ENCODE measurements around the gene SHF. TPM values are rescaled to one million over a fixed set of nuclear protein-coding genes. Genes with fewer than 3 reads are reported as not detected.
A peak's percentile ranks its signal among the peaks of the same experiment; 100 is the strongest.

SHF gene
- total RNA-seq, 2 experiments from 2014 or later, result 11.8 to 12.5 TPM

DNA sequence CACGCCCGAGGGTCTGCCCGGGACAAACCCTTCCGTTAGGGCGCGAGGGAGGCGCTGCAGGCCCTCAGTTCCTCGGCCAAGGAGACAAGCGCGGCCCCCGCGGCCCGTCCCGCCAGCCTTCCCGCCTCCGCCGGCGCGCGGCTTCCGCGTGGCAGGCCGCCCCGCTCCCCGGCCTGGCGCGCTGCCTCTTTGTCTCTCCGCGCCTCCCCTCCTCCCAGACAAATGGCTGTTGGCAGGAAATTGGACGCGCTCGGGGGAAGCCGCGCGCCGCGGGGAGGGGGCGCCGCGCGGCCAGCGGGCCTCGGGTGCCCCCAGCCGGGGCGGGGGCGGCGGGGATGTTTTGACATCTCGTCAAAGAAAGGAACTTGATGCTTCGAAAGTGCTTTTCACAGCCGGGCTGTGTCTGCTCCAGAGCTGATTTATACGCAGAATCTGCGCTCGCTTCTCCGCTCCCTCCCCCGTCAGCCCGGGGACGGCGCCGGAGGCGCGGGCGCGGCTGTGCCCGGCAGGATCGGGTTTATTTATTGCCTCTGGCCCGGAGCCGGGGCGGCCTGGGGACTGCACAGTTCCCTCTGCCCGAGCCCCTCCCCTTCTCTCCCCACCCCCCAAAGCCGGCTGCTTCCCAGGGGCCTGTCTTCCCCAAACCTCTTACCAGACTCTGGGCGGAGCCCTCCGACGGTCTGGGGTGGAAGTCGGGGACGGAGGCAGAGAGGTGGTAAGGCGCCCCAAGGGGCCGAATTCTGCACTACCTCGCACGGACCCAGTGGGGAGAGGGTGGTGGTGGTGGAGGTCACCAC is 20.7 kb downstream of the SHF start:
- Mint-ChIP-seq H3K9me3 (no peaks in the 10 kb centered on the region), H3K27ac (peak overlapping the region; percentile 77), H3K36me3 (no peaks in the 10 kb centered on the region), H3K27me3 (no peaks in the 10 kb centered on the region), H3K4me1 (ENCODE audit: low read depth) (peaks cover 13% of the 10 kb centered on the region), H3K4me3 (peak overlapping the region; percentile 62)
- DNase-seq, result peak; percentile 92
- intact Hi-C loops (cut with micrococcal nuclease), result loop anchor here (1.0 to 2.0 kb wide), 4 partner anchors 21 to 235 kb away; a partner anchor contains a TSS
- ChIA-PET CTCF (interaction anchor here (0.6 to 2.7 kb wide), 15 partner anchors 11 to 288 kb away, joined by 3 to 22 read pairs (median 5); a partner anchor contains a TSS), POLR2A (interaction anchor here (0.6 to 1.9 kb wide), 5 partner anchors 13 to 234 kb away, joined by 3 to 9 read pairs (median 5); no protein-coding TSS in a partner anchor)

DNA sequence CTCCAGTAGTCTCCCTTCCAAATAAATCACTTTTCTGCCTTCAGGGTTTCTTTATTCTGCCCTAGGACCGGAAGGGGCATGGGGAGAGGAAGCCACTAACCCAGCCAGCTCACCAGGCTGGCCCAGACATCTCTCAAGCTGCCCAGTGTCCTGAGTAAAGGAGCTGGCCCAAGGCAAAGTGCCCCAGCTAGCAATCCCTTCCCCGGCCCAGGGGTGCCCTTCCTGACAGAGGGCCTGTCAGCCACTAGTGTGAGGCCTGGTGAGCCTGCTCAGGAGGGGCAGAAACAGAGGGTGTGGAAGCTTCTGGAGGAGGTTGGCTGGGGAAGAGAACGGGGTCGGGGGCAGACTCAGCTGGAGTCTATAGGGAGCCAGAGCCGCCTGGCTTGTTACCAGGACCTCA is 22.2 kb downstream of the SHF start:
- intact Hi-C loops (cut with micrococcal nuclease), result no loop called here
- no peaks in the 10 kb centered on the region for H3K36me3 Mint-ChIP-seq

DNA sequence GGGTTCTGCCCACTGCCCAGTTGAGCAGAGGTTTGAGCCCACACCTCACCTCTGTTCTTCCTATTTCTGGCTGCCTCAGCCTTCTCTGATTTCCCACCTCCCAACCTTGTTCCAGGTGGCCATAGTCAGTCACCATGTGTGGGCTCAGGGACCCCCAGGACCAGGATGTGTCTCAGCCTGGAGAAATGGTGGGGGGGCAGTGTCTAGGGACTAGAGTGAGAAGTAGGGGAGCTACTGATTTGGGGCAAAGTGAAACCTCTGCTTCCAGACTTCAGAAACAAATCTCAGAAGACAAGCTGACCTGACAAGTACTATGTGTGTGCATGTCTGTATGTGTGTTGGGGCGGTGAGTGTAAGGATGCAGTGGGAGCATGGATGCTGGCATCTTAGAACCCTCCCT is 22.9 kb downstream of the SHF start:
- peak overlapping the region; percentile 18 for H3K4me3 Mint-ChIP-seq
- H3K36me3 Mint-ChIP-seq, result no peaks in the 10 kb centered on the region
- intact Hi-C loops (cut with micrococcal nuclease), result no loop called here

More for the DNA sequence above, 22.2 kb downstream of the SHF start:
- Mint-ChIP-seq H3K4me1 (ENCODE audit: low read depth) (peaks cover 13% of the 10 kb centered on the region), H3K4me3 (peak overlapping the region; percentile 73), H3K27ac (peak overlapping the region; percentile 78), H3K27me3 (no peaks in the 10 kb centered on the region), H3K9me3 (no peaks in the 10 kb centered on the region)
- ChIA-PET POLR2A (interaction anchor here (0.6 kb wide), 1 partner anchor 33 kb away, joined by 4 read pairs; no protein-coding TSS in a partner anchor), CTCF (interaction anchor here (1.0 to 3.2 kb wide), 5 partner anchors 13 to 112 kb away, joined by 3 to 48 read pairs (median 3); no protein-coding TSS in a partner anchor)
- no peak for DNase-seq

DNA sequence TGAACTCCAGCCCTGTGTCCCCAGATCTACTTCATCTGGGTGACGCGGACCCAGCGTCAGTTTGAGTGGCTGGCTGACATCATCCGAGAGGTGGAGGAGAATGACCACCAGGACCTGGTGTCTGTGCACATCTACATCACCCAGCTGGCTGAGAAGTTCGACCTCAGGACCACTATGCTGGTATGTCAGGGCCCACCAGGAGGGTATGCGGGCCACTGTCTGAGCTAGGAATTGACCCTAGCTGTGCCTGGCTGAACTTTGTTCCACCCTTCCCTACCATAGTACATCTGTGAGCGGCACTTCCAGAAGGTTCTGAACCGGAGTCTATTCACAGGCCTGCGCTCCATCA is 24.3 kb downstream of the SHF start:
- POLR2A ChIA-PET, result interaction anchor here (0.6 to 1.9 kb wide), 6 partner anchors 24 to 239 kb away, joined by 3 to 9 read pairs (median 4); partner anchors contain the start of gene SHF
- Mint-ChIP-seq H3K36me3 (no peaks in the 10 kb centered on the region), H3K4me3 (no peak overlapping the region), H3K4me1 (ENCODE audit: low read depth) (peaks cover 15% of the 10 kb centered on the region), H3K27me3 (no peaks in the 10 kb centered on the region), H3K27ac (no peak overlapping the region), H3K9me3 (no peaks in the 10 kb centered on the region)
- DNase-seq, result no peak
- CTCF ChIA-PET, result interaction anchor here (0.6 to 3.5 kb wide), 27 partner anchors 8 to 451 kb away, joined by 3 to 60 read pairs (median 4); partner anchors contain the start of gene SORD
- intact Hi-C loops (cut with micrococcal nuclease), result loop anchor here (2.0 kb wide), 1 partner anchor 293 kb away; no protein-coding TSS in a partner anchor

More for the DNA sequence above, 22.9 kb downstream of the SHF start:
- ChIA-PET POLR2A (interaction anchor here (0.6 to 1.3 kb wide), 3 partner anchors 27 to 135 kb away, joined by 3 to 4 read pairs (median 3); no protein-coding TSS in a partner anchor), CTCF (interaction anchor here (0.7 to 3.5 kb wide), 9 partner anchors 15 to 293 kb away, joined by 3 to 60 read pairs (median 9); a partner anchor contains a TSS)
- H3K27ac Mint-ChIP-seq, result no peak overlapping the region
- H3K4me1 Mint-ChIP-seq (ENCODE audit: low read depth), result peaks cover 13% of the 10 kb centered on the region
- no peaks in the 10 kb centered on the region for H3K27me3 Mint-ChIP-seq
- DNase-seq, result no peak
- H3K9me3 Mint-ChIP-seq, result no peaks in the 10 kb centered on the region

DNA sequence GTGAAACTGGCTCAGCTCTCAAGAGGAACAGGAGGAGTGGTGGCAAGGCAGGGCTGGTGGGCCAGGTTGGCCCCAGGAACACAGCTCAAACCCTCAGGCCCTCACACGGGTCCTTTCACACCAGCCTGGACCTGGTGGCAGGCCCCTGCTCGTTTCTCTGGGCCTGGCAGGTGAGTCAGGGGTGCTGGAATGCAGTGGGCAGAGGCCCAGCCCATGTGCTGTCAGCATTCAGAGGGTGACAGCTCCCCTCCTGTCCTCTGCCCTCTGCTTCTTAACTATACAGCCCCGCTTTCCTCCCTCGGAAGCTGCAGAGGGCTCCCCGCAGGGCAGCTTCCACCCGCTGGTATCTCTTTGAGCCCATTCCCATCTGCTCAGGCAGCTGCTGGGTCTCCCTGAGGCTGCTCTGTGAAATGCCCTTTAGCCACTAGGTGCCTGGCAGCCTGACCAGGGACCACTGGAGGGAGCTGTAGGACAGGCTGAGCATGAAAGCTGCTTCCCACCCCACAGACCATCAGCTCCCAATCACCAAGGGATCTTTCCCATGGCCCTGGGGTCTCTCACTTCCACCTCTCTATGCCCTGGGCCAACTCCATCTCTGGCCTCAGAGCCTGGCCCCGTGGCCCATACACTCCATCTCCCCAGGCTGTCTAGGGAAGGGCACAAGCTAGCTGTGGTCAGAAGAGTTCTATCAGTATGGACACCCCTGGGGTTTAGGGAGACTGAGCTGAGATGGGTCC is 24.8 kb downstream of the SHF start:
- Mint-ChIP-seq H3K27me3 (no peaks in the 10 kb centered on the region), H3K36me3 (no peaks in the 10 kb centered on the region), H3K4me3 (no peak overlapping the region), H3K27ac (no peak overlapping the region), H3K4me1 (ENCODE audit: low read depth) (peaks cover 17% of the 10 kb centered on the region), H3K9me3 (no peaks in the 10 kb centered on the region)
- ChIA-PET CTCF (interaction anchor here (0.6 to 3.5 kb wide), 27 partner anchors 8 to 451 kb away, joined by 3 to 60 read pairs (median 4); partner anchors contain the start of gene SORD), POLR2A (interaction anchor here (0.6 to 1.9 kb wide), 5 partner anchors 24 to 240 kb away, joined by 3 to 9 read pairs (median 6); partner anchors contain the start of gene SHF)
- DNase-seq, result peak; percentile 75
- intact Hi-C loops (cut with micrococcal nuclease), result loop anchor here (2.0 kb wide), 1 partner anchor 294 kb away; no protein-coding TSS in a partner anchor

DNA sequence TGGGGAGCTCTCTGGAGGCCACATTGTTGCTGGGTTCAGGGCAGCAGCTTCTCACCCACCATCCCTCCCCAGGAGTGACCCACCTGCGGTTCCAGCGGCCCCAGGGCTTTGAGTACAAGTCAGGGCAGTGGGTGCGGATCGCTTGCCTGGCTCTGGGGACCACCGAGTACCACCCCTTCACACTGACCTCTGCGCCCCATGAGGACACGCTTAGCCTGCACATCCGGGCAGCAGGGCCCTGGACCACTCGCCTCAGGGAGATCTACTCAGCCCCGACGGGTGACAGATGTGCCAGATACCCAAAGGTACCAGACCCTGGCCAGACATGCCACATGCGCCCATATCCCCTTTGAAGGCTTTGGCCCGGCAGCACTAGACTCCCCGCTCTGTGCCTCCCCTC is 26.1 kb downstream of the SHF start:
- Mint-ChIP-seq H3K36me3 (peaks cover 1% of the 10 kb centered on the region), H3K9me3 (no peaks in the 10 kb centered on the region), H3K27me3 (no peaks in the 10 kb centered on the region), H3K4me3 (no peak overlapping the region), H3K27ac (no peak overlapping the region), H3K4me1 (ENCODE audit: low read depth) (peaks cover 29% of the 10 kb centered on the region)
- ChIA-PET POLR2A (interaction anchor here (1.0 to 1.9 kb wide), 2 partner anchors 37 to 39 kb away, joined by 3 to 5 read pairs; no protein-coding TSS in a partner anchor), CTCF (interaction anchor here (0.6 to 3.5 kb wide), 5 partner anchors 44 to 340 kb away, joined by 3 to 18 read pairs (median 4); no protein-coding TSS in a partner anchor)
- no peak for DNase-seq
- intact Hi-C loops (cut with micrococcal nuclease), result loop anchor here (2.0 kb wide), 1 partner anchor 295 kb away; no protein-coding TSS in a partner anchor

DNA sequence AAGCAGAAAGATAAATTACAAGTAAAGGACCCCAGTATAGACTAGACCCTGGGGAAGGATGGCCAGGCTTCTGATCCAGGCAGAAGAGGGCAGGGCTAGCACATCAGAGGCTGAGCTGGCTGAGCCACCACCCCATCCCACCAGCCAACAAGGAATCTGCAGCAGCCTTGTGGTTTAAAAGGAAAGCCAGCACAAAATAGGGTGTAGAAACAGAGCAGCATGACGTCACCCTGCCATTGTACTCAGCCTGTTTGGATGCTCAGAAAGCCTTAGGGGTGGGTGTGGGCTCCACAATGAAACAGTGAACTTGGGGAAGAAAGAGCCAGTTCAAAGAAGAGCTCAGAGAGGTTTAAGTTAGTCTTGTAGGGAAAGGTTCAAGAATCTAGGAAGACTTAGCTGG is 29.8 kb downstream of the SHF start:
- POLR2A ChIA-PET, result interaction anchor here (1.0 kb wide), 1 partner anchor 244 kb away, joined by 3 read pairs; a partner anchor contains a TSS
- Mint-ChIP-seq H3K4me3 (no peak overlapping the region), H3K27me3 (no peaks in the 10 kb centered on the region), H3K27ac (peak overlapping the region; percentile 55), H3K36me3 (peaks cover 2% of the 10 kb centered on the region), H3K9me3 (no peaks in the 10 kb centered on the region), H3K4me1 (ENCODE audit: low read depth) (peaks cover 16% of the 10 kb centered on the region)
- CTCF ChIA-PET, result interaction anchor here (0.7 to 4.2 kb wide), 4 partner anchors 11 to 47 kb away, joined by 3 to 17 read pairs (median 3); no protein-coding TSS in a partner anchor
- peak; percentile 28 for DNase-seq
- intact Hi-C loops (cut with micrococcal nuclease), result no loop called here

DNA sequence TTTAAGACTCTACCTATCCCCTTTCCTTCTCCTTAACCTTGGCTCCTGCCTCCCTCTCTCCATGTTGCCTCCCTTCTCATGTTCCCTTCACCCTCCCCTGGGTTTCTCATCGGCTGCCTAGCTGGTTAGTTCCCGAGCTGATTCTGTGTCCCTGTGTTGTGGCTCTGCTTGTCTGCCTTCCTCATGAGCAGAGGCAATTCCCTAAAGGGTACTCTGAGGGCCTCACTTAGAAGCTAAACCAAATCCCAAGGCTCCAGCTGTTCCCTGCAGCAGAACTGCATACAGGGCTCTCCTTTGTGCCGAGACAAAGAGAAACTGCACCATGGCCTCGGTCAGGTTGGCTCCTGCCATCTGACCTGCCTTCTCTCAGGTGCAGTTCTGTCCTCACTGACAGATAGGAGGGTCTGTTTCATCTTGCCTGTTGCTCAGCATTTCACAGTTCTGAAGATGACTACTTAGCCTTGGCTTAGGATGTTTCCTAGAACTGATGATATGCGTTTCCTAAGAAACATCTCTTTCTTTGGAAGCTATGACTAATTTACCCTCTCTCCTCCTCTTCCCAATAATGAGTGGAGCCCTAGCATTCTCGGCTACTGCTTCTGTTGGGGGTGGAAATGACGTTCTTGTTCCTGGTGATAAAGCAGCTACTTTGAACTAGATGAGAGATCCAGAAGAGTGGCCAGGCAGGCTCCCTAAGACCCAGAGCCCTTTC is 30.9 kb downstream of the SHF start:
- Mint-ChIP-seq H3K27me3 (no peaks in the 10 kb centered on the region), H3K4me1 (ENCODE audit: low read depth) (peaks cover 16% of the 10 kb centered on the region), H3K4me3 (no peak overlapping the region), H3K36me3 (peaks cover 8% of the 10 kb centered on the region), H3K9me3 (no peaks in the 10 kb centered on the region), H3K27ac (peak overlapping the region; percentile 82)
- ChIA-PET CTCF (interaction anchor here (1.0 to 4.2 kb wide), 5 partner anchors 11 to 39 kb away, joined by 3 to 17 read pairs (median 3); no protein-coding TSS in a partner anchor), POLR2A (no interaction called here)
- intact Hi-C loops (cut with micrococcal nuclease), result no loop called here
- DNase-seq, result peak; percentile 29

DNA sequence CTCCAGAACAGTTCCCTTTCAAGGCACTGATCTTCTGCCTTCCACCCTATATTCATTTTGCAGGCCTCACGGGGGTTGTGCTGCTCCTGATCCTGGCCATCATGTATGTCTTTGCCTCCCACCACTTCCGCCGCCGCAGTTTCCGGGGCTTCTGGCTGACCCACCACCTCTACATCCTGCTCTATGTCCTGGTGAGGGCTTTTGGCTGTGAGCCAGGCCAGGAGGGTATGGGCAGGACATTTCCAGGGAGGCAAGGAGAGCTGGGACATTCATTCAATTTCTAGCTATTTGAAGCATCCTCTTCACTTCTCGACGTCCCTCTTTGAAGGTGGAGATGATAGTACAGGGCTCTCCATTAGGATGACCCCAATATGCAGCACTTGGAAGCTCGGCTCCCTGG is 32.0 kb downstream of the SHF start:
- no peaks in the 10 kb centered on the region for H3K27me3 Mint-ChIP-seq
- peaks cover 16% of the 10 kb centered on the region for H3K4me1 Mint-ChIP-seq (ENCODE audit: low read depth)
- H3K27ac Mint-ChIP-seq, result no peak overlapping the region
- H3K4me3 Mint-ChIP-seq, result no peak overlapping the region
- no peak for DNase-seq
- ChIA-PET POLR2A (no interaction called here), CTCF (interaction anchor here (1.0 to 4.2 kb wide), 6 partner anchors 8 to 42 kb away, joined by 3 to 17 read pairs (median 5); no protein-coding TSS in a partner anchor)
- intact Hi-C loops (cut with micrococcal nuclease), result no loop called here
- peaks cover 8% of the 10 kb centered on the region for H3K36me3 Mint-ChIP-seq
- no peaks in the 10 kb centered on the region for H3K9me3 Mint-ChIP-seq

DNA sequence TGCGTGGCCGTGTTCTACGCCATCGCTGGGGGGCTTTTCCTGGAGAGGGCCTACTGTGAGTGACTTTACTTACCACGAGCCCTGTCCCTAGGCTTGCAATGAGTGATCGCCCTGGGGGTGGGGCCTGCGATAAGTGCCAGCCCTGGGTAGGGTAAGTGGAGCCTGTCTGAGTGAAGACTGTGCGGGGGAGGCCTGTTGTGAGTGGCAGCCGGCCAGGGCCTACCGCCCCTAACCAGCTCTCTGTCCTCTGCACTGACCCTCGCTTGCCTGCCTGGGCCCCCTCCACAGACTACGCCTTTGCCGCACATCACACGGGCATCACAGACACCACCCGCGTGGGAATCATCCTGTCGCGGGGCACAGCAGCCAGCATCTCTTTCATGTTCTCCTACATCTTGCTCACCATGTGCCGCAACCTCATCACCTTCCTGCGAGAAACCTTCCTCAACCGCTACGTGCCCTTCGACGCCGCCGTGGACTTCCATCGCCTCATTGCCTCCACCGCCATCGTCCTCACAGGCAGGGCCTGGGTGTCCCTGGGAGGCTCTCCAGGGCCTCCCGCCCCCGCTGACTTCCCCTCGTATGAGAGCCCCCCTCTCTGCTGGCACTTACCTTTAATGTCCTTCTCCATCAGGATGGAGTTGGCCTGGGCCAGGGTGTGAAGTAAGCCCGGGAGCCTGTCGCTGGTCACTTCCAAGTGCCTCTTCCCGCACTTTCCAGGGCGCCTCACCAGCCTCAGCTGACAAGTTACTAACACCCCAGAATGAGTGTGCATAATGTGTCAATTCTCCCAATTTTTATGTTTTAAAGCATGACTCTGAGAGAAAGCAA is 35.6 kb downstream of the SHF start:
- Mint-ChIP-seq H3K36me3 (peaks cover 8% of the 10 kb centered on the region), H3K27me3 (no peaks in the 10 kb centered on the region), H3K27ac (no peak overlapping the region), H3K9me3 (no peaks in the 10 kb centered on the region), H3K4me1 (ENCODE audit: low read depth) (peaks cover 7% of the 10 kb centered on the region), H3K4me3 (no peak overlapping the region)
- ChIA-PET POLR2A (no interaction called here), CTCF (no interaction called here)
- intact Hi-C loops (cut with micrococcal nuclease), result no loop called here
- DNase-seq, result no peak
